GDM1 (cell line): ENCODE results near the gene SALL4.
"Not testable (repeated sequence)": the region's sequence is repeated elsewhere in the genome, so short reads cannot be mapped to it uniquely, and the experiment has no call there.

Source experiments
- DNase-seq: peaks from one replicate; lab custom pipeline; 2025; lab: John Stamatoyannopoulos, UW

The SALL4 gene

DNA sequence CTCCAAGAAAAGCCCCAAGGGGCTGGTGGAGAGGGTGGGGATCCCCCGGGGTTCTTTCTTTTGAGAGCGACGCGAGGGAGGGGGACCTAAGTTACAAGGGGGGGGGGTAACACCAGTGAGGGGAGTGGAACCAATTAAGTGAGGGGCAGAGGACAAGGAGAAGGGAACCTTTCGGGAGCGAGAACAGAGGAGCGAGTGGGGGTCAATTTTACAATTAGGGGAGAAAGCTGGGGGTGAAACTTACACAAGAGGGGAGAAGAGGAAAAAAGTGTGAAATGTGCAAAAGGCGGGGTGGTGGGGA is 548 bp downstream of the SALL4 start:
- no peak for DNase-seq

DNA sequence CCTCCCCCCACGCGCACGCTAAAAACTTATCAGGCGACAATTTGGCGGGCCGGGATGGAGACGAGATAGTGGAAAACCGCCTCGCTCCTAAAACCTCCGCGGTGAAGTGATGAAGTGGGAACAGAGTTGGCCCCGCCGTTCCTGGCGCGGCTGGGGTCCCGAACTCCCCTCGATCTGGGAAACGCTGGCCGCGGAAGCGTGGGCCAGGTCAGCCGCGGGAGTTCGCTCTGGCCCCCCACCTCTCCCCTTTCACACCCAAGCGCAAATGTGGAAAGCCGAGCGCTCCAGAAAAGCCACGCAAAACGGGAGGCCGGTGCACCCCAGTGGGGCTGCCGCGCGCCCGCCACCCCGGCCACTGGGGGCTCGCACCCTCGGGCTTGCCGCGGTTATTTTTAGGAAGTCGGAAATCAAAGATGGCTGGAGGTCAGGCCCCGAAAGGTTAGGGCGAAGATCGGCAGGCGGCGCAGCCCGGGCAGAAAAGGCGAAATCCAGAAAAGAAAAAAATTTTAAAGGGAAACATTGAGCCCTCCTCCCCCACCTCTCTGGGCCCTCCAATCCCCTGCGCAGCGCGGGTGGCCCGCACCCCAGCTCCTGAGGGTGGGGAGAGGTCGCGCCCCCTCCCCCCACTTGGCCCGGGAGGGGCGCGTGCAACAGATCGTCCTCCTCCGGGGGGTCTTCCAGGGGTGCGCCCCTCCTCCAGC is 1.0 kb downstream of the SALL4 start:
- DNase-seq: no peak

DNA sequence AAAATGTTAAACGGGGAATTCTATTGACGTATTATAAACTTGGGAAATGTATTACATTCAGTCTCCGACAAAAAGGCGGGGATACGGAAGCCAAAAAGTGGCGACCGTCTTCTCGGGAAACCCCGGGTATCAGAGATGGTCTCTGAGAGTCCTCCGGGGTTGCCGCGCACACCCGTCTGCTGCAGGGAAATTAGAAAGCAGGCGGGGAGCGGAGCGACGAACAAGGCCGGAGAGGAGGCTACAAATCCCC is 1.5 kb downstream of the SALL4 start:
- DNase-seq: no peak

DNA sequence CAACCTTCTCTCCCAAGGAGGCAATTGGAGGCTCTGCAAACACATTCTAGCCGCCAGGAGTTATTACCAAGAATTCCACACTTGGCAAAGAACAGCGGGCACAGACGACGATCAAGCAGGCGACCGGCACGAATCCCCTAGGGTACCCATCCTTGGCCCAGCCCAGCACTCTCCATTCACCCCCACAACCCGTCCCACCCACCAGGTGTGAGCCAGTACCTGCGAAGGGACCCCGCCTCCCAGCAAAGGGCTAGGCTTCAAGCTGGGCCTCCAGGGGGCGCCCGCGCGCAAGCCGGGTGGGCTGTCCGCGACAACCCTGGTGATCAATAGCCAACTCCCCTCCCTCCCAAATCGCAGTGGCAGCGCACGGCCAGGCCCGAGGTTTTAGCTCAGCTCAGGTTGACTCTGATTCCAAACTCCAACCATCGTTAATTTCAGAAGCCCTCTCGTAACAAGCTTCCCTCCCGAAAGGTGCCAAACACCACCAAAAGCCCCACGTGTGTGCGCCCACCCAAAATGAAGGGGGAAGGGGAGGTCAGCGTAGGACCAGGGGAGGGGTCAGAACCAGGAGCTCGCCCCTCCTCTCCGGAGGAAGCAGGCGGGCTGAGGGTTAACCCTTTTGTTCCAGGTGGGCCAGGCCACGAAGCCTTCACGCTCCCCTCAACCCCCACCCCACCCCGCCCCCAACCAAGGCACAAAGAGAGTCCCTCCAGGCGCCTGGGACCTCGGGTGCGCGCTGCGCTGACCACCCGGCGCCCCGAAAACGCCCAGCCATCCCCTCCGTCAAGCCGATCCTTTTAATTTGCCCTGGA is 2.1 kb downstream of the SALL4 start:
- peak; percentile 12 for DNase-seq

DNA sequence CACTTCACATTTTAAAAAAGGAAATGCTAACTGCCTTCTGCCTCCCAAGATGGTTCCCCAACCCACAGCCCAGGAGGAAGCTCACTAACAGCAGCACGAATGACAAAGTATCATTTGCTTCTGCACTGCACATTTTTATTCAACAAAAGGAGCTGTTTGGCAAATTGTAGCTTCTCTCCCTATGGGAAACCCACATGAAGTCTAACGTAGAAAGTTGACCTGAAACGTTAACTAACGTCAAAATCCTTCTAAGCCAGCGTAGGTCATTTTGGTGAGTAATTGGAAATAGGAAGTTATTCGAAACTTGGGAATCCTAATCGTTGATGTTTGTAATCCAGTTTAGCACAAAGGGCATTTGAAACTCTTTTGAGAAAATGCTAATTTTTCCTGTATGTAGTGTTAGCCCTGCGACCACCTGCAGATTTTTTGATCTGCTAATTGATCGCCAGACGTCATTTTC is 2.9 kb downstream of the SALL4 start:
- peak; percentile 40 for DNase-seq

DNA sequence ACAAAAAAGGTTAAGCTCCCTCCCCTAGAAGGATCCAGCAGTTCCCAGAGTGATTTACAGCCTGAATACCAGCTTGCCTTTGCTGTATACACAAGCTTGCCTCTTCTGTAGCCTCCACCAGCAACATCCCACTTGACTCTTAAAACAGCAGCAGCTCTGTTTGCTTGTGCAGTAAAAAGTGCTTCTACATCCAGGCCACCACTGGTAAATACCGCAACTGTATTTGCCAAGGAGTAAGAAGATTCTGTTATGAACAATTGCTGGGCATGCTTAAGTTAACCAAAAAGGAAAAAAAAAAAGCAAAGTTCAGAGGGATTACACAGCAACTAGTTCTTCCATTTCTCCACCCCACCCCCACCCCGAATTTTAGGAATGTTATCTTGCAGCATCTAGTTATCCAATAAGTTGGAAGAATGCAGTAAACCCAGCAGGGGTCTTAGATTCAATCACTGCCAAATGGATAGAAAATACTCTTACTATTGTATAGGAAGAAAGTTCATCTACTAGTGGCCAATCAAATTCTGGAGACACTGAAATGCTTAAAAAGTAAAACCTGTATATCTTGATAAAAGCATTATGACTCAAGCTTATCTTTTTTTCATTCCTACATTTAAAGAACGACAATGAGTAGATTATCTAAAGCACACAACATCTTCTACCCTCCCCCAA is 4.8 kb downstream of the SALL4 start:
- DNase-seq: no peak

DNA sequence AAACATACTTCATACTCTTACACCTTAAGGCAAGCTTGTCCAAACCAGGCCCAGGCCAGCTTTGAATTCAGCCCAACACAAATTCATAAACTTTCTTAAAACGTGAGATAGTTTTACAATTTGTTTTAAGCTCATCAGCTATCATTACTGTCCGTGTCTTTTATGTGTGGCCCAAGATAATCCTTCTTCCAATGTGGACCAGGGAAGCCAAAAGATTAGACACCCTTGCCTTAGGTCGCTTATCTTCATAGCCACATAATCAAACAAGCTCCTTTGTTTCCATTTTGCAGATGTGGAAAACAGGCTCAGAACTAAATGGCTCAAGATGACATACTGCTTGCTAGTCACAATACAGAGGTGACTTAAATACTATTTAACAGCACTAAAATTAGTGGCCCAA is 6.0 kb downstream of the SALL4 start:
- DNase-seq: no peak

DNA sequence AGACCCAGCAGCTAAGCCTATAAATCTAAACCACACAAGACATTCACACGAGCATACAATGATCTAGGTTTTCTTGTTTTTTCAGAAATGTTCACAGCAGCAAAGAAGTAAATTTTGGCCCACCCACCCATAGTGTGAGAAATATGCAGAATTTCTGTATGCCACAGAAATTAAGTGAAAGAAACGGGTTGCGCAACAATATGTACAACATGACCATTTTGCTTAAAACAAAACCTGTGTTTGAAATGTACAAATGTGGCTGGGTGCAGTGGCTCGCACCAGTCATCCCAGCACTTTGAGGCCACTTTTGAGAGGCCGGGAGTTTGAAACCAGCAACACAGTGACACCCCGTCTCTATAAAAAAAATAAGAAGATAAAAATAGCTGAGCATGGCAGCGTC is 9.4 kb downstream of the SALL4 start:
- no peak for DNase-seq

DNA sequence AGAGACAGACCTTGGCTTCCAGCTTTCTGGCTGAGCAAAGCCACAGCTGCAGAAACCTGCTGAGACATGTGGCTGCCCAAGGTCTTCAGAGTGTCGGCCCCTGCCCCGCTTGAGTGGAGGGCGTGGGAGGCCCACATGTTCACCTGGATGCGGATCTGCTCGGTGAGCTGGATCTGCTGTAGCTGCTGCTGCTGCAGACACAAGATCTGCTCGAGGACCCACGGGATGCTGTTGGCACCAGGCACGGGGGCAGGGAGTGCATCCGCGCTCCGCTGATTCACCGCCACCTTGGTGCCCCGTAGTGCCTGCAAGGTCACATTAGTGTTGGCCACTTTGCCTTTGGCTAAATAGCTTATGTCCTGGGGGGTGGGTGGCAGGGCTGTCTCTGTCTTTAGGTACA is 10.7 kb downstream of the SALL4 start:
- DNase-seq: no peak

DNA sequence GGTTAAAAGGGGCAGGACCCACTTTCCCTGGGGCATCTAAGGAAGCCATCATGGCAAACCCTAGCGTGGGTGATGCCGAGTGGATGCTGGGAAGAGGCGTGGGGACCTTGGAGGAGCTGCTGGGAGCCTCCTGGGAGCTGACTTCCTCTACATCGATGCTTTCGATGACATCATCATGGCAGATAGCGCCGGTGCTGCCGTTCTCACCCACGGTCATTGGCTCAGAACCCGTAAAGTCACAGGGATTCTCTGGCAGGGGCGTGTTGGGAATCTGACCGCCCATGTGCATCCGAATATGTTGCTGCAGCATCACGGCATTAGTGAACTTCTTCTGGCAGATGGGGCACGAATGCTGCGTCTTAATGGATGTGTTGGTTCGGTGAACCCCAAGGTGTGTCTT is 12.1 kb downstream of the SALL4 start:
- no peak for DNase-seq

DNA sequence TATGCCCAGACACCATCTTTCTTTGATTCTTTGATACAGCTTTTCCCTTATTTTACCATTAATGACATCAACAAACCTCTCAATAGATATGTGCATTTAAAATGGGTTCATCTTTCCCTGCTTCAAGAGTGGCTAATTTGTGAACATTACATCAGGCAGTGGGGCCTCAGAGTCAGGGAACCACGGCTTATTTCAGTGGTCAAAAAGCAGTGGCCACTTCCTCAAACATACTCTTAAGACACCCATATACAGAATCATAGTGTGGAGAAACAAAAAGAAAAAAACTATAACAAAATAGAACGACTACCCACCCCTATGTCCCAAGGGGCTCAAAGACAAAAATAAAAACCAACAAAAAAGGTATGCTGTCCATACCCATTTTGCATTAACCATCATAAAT is 12.9 kb downstream of the SALL4 start:
- no peak for DNase-seq

DNA sequence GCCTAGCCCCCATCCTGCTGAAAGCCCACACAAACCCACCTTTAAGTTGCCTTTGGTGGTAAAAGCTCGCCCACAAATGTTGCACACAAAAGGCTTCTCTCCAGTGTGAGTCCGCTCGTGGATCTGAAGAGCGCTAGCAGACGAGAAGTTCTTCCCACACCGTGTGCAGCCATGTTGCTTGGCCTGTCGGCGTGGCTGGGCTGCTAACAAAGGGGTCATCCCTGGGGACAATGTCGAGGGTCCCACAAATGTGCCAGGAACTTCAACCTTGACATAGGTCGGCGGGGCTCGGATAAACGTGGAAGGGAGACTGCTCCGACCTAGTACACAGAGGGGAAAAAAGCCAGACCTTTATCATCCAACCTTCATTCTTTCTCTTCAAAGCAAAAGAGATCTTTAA is 13.5 kb downstream of the SALL4 start:
- no peak for DNase-seq

DNA sequence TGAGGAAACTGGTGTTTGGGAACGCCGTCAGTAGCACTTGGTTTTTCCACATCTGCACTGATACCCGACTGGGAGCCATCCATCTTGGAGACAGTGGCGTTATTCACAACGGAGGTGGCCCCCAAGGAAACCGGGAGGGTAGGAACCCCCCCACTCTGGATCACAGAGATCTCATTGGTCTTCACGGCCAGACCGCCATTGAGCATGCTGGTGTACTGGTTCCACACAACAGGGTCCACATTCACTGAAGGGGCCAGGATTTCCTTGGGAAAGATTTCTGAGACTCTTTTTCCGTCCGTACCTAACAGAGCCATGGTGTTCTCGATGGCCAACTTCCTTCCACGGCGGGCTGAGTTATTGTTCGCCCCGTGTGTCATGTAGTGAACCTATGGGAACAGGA is 18.0 kb downstream of the SALL4 start:
- no peak for DNase-seq

DNA sequence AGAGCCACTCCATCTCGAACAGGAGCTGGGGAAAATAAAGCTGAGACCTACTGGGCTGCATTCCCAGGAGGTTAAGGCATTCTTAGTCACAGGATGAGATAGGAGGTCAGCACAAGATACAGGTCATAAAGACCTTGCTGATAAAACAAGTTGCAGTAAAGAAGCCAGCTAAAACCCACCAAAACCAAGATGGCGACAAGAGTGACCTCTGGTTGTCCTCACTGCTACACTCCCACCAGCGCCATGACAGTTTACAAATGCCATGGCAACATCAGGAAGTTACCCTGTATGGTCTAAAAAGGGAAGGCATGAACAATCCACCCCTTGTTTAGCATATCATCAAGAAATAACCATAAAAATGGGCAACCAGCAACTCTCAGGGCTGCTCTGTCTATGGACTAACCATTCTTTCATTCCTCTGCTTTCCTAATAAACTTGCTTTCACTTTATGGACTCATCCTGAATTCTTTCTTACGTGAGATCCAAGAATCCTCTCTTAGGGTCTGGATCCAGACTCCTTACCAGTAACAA is 24.0 kb downstream of the SALL4 start:
- not testable (repeated sequence) for DNase-seq

DNA sequence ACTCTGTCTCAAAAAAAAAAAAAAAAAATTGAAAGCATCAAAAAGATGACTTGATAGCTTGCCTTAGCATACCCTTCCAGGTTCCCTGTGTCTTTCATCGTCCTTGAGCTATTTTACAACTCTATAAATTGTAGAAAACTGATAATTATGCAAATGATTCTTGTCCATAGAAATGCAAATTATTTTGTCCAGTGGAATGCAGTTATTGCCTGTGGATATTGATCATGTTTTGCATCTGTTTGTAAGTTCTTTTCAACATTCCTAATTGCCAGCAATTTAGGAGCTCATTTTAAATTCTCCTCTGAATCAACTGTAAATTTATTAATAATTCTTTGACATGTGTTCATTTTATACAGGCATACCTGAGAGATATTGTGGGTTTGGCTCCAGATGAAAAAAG is 27.1 kb downstream of the SALL4 start:
- DNase-seq: no peak

DNA sequence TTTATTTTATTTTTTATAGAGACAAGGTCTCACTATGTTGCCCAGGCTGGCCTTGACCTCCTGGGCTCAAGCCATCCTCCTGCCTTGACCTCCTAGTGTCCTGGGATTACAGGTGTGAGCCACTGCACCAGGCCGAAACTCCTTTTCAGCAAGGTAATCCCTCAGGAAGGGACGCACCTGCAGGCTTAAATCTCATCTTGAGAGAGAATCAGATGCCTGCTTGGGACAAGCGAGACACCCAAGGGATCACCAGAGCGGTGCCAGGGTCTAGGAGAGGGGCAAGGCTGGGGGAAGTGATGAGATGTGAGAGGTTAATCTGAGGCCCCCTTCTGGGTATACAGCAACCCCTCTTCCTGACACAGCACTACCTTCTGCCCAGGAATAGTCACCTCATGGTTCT is 30.1 kb downstream of the SALL4 start:
- no peak for DNase-seq

DNA sequence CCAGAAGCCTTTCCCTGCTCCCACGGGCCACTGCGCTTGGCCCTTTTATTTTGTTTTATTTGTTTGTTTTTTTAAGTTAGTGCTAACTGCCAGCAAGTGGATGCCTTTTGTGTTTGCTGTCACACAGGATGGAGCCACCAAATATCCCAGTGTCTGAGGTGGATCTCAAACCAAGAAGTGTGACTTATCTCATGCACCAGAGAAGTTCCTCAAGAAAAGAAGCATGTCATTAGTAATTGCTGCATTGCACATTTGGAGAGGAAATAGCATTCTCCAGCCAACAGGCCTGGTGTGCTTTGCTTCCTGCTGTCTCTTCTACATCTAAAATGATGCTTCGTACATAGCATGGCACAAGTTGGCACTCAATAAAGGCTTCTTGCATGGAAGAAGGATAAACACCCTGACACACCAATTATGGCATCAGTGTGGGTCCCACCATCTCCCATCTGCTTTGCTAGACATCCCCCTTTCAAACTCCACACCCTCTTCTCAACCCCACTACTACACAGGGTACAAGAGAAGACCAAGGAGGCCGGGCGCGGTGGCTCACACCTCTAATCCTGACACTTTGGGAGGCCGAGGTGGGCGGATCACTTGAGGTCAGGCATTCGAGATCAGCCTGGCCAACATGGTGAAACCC is 32.2 kb downstream of the SALL4 start:
- DNase-seq: no peak

DNA sequence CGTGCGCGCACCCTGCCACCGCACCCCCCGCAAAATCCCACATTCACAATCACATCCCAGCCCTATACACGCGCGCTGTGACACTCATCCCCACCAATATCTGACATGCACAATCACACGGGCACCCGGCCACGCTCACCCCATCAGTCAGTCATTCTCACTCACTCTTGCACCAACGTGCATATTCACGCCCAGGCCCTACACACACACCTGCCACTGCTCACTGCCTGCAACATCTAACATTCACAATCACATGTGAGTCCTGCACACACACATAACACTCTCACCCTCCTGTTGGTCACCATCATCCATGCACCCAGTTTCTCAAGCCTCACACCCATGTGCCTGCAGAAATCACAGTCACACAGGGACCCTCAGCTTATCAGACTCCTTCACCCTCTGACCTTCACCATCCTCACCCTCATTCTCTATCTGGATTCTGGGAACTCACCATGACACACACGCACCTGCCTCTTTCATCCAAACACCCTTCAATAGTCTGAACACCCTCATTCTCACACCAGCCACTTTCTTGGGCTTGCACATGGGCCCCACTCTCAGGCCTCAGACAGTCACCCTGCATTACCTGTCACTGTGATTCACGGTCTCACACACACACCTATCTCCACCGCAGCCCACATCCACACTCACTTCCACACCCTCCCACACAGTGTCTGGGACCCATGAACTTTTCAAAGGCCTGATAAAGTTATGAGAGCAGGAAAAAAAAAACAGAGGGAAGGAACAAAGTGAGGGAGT is 33.4 kb downstream of the SALL4 start:
- no peak for DNase-seq

DNA sequence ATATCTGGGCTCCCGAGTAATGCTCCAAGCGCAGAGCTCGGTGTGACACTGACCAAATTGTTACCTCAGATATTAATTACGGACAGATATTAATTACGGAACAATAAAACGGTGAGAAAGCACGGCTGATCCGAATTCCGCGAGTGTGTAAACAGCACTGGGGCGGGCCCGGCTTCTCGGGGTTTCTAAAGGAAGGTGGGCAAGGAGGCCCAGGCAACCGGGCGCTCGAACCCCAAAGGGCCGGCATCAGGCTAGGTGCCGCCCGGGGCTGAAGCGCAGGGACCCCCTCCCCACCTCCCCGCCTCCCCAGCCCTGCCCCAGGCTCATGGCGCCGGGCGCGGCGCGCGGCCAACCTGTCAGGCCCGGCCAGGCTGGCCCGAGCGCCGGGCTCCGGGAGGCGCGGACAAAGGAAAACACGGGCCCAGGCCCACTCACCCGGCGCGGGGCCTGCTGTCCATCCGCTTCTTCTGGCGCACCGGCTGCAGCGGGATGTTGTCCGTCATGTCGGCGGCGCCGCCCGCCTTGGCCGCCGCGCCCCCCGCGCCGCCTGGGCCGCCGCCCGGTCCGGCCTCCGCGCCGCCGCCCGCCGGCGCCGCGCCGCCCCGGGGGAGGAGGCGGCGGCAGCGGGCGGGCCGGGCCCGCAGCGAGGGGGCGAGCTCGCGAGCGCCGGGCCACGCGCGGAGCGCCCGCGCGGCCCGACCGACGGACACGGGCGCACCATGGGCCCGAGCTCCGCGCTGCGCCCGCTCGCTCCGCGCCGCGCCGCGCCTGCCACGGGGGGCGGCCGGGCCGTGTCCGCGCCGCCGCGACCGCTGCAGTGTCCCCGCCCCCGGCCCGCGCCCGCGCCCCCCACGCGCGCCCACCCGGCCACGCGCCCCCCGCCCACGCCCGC is 34.2 kb downstream of the SALL4 start, which contains the start of gene ATP9A:
TSS of gene ATP9A (minus strand) at position 524 of the 892 bp plus-strand sequence. CDS start at position 503, 21 bp downstream.
- DNase-seq: no peak

DNA sequence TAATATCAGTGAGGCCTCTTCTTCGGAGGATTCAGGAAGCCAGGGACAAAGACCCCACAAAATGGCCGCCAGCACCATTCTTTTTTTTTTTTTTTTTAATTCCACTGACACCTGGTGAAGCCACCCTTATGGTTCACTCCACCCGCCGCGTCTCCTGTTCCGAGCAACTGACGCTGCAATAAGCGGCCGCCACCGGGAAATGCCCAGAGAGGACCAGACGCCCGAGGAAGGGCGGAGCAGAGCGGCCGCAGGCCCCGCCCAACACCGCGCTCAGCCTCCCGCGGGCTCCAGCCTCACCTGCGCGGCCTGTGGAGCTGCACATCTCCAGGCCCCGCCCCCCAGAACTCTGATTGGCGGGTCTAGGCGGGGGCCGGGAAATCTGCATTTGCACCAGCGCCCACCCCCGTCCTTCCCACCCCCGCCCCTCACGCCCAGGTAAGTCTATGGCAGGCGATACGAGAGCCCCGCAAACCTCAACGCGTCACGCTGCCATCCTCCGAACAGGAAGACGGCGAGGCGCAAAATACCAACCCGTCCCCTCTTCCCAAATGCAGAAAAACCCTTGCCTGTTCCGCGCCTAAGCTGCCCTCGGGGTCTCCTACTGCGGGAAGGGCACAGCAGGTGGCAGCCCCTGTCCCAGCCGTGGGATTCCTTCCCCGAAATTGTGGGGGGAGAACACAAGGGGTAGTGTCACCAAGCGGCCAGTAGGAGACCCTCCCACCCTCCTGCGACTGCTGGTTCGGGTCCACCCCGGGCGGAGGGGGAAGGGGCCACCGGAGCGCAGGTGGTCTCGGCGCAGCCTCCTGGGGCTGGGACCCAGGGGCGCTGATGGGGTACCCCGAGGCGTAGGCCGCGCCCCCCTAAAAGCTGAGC is 35.1 kb downstream of the SALL4 start:
- DNase-seq: no peak
